Measurements from ENCODE around the gene HEMGN.

DNA sequence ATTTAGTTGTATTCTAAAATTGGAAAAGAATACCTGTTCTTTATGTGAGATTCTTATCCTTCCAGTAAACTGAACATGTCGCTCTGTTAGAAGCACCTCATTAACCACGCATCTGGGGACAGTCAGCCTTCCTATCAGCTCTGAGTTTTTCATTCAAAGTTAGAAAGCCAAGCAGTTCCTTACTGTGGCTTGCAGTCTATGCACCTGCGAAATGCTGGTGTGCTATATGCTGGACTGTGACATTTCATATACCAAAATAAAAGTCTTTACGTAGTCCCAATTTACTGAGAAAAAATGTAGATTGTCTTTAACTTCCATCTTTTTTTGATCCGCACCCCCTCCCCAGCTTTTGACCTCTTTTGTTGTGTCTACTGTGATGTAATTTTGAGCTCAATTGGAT is 49.5 kb upstream of the HEMGN start:
- TF ChIP-seq, protein P1, sequence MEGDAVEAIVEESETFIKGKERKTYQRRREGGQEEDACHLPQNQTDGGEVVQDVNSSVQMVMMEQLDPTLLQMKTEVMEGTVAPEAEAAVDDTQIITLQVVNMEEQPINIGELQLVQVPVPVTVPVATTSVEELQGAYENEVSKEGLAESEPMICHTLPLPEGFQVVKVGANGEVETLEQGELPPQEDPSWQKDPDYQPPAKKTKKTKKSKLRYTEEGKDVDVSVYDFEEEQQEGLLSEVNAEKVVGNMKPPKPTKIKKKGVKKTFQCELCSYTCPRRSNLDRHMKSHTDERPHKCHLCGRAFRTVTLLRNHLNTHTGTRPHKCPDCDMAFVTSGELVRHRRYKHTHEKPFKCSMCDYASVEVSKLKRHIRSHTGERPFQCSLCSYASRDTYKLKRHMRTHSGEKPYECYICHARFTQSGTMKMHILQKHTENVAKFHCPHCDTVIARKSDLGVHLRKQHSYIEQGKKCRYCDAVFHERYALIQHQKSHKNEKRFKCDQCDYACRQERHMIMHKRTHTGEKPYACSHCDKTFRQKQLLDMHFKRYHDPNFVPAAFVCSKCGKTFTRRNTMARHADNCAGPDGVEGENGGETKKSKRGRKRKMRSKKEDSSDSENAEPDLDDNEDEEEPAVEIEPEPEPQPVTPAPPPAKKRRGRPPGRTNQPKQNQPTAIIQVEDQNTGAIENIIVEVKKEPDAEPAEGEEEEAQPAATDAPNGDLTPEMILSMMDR (IDR thresholded peaks at IDR 0.05), result no peak
- TF ChIP-seq EZH2 (IDR thresholded peaks at IDR 0.05; ENCODE audit: borderline replicate concordance, insufficient read depth, low read depth, low read length, poor library complexity, severe bottlenecking), result no peak
